WTC11 (cell line): Measurements from ENCODE around the gene NCBP3.
"Not testable (repeated sequence)": the region's sequence is repeated elsewhere in the genome, so short reads cannot be mapped to it uniquely, and the experiment has no call there.

Experiments used
- CTCF ChIP-seq: fragments of 200-600 bp; IDR thresholded peaks from 2 replicates; pipeline ENCODE4 v1.8.0; 2022; ENCODE audit warnings: antibody characterized with exemption
- ERG ChIP-seq: fragments of 250-450 bp; sonication (Bioruptor Pico); IDR thresholded peaks from 2 replicates; pipeline ENCODE4 v1.8.0; 2021; ENCODE audit warnings: mild to moderate bottlenecking
- FOXJ3 ChIP-seq: sonication (generic); formaldehyde crosslinking; IDR thresholded peaks from 2 replicates; pipeline ENCODE4 v1.9.0; 2021; ENCODE audit warnings: missing genetic modification reagents, mild to moderate bottlenecking, borderline replicate concordance
- KAT7 ChIP-seq: sonication (generic); formaldehyde crosslinking; IDR thresholded peaks from 2 replicates; pipeline ENCODE4 v1.8.1; 2023; ENCODE audit warnings: missing genetic modification reagents, mild to moderate bottlenecking, borderline replicate concordance
- MXD4 ChIP-seq: fragments of 250-450 bp; sonication (Bioruptor Pico); IDR thresholded peaks from 2 replicates; pipeline ENCODE4 v1.8.0; 2021; ENCODE audit warnings: mild to moderate bottlenecking, moderate library complexity, borderline replicate concordance
- NFYB ChIP-seq: sonication (generic); formaldehyde crosslinking; conservative IDR thresholded peaks from 2 replicates; pipeline ENCODE4 v1.8.0; 2022; ENCODE audit warnings: low read depth, missing genetic modification reagents
- TEAD1 ChIP-seq: sonication (generic); formaldehyde crosslinking; IDR thresholded peaks from 2 replicates; pipeline ENCODE4 v1.8.0; 2022; ENCODE audit warnings: mild to moderate bottlenecking, missing genetic modification reagents
- ZNF232 ChIP-seq: sonication (generic); formaldehyde crosslinking; IDR thresholded peaks from 2 replicates; pipeline ENCODE4 v1.8.0; 2022; ENCODE audit warnings: mild to moderate bottlenecking, missing genetic modification reagents
- TF ChIP-seq, protein P1 (sequence below): sonication (generic); formaldehyde crosslinking; IDR thresholded peaks from 2 replicates; pipeline ENCODE4 v1.8.1; 2022; ENCODE audit warnings: low read depth, mild to moderate bottlenecking, moderate library complexity, missing genetic modification reagents, borderline replicate concordance
- TF ChIP-seq, protein P2 (sequence below): sonication (generic); formaldehyde crosslinking; IDR thresholded peaks from 2 replicates; pipeline ENCODE4 v1.8.0; 2022; ENCODE audit warnings: mild to moderate bottlenecking, missing genetic modification reagents
- TF ChIP-seq, protein P3 (sequence below): fragments of 250-450 bp; sonication (Bioruptor Pico); IDR thresholded peaks from 2 replicates; pipeline ENCODE4 v1.9.0; 2021; ENCODE audit warnings: mild to moderate bottlenecking, borderline replicate concordance
- TF ChIP-seq, protein P4 (sequence below): sonication (generic); formaldehyde crosslinking; conservative IDR thresholded peaks from 2 replicates; pipeline ENCODE4 v1.8.1; 2023; ENCODE audit warnings: mild to moderate bottlenecking, low read depth, missing genetic modification reagents, moderate library complexity

DNA sequence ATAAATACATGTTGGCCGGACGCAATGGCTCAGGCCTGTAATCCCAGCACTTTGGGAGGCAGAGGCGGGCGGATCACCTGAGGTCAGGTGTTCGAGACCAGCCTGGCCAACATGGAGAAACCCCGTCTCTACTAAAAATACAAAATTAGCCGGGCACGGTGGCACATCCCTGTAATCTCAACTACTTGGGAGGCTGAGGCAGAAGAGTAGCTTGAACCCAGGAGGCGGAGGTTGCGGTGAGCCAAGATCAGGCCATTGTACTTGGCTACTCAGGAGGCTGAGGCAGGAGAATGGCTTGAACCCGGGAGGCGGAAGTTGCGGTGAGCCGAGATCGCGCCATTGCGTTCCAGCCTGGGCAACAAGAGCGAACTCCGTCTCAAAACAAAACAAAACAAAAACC lies 1.5 kb downstream of the NCBP3 start:
- not testable (repeated sequence) for TF ChIP-seq CTCF; FOXJ3 (CRISPR knock-in tag); MXD4 (CRISPR knock-in tag); TEAD1 (CRISPR knock-in tag); ERG (CRISPR knock-in tag); KAT7; NFYB (CRISPR knock-in tag); ZNF232 (CRISPR knock-in tag)
- TF ChIP-seq, protein P1, sequence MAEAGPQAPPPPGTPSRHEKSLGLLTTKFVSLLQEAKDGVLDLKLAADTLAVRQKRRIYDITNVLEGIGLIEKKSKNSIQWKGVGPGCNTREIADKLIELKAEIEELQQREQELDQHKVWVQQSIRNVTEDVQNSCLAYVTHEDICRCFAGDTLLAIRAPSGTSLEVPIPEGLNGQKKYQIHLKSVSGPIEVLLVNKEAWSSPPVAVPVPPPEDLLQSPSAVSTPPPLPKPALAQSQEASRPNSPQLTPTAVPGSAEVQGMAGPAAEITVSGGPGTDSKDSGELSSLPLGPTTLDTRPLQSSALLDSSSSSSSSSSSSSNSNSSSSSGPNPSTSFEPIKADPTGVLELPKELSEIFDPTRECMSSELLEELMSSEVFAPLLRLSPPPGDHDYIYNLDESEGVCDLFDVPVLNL, result not testable (repeated sequence)
- TF ChIP-seq, protein P2, sequence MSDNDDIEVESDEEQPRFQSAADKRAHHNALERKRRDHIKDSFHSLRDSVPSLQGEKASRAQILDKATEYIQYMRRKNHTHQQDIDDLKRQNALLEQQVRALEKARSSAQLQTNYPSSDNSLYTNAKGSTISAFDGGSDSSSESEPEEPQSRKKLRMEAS, result not testable (repeated sequence)
- TF ChIP-seq, protein P3, sequence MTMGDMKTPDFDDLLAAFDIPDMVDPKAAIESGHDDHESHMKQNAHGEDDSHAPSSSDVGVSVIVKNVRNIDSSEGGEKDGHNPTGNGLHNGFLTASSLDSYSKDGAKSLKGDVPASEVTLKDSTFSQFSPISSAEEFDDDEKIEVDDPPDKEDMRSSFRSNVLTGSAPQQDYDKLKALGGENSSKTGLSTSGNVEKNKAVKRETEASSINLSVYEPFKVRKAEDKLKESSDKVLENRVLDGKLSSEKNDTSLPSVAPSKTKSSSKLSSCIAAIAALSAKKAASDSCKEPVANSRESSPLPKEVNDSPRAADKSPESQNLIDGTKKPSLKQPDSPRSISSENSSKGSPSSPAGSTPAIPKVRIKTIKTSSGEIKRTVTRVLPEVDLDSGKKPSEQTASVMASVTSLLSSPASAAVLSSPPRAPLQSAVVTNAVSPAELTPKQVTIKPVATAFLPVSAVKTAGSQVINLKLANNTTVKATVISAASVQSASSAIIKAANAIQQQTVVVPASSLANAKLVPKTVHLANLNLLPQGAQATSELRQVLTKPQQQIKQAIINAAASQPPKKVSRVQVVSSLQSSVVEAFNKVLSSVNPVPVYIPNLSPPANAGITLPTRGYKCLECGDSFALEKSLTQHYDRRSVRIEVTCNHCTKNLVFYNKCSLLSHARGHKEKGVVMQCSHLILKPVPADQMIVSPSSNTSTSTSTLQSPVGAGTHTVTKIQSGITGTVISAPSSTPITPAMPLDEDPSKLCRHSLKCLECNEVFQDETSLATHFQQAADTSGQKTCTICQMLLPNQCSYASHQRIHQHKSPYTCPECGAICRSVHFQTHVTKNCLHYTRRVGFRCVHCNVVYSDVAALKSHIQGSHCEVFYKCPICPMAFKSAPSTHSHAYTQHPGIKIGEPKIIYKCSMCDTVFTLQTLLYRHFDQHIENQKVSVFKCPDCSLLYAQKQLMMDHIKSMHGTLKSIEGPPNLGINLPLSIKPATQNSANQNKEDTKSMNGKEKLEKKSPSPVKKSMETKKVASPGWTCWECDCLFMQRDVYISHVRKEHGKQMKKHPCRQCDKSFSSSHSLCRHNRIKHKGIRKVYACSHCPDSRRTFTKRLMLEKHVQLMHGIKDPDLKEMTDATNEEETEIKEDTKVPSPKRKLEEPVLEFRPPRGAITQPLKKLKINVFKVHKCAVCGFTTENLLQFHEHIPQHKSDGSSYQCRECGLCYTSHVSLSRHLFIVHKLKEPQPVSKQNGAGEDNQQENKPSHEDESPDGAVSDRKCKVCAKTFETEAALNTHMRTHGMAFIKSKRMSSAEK (CRISPR knock-in tag), result not testable (repeated sequence)
- TF ChIP-seq, protein P4, sequence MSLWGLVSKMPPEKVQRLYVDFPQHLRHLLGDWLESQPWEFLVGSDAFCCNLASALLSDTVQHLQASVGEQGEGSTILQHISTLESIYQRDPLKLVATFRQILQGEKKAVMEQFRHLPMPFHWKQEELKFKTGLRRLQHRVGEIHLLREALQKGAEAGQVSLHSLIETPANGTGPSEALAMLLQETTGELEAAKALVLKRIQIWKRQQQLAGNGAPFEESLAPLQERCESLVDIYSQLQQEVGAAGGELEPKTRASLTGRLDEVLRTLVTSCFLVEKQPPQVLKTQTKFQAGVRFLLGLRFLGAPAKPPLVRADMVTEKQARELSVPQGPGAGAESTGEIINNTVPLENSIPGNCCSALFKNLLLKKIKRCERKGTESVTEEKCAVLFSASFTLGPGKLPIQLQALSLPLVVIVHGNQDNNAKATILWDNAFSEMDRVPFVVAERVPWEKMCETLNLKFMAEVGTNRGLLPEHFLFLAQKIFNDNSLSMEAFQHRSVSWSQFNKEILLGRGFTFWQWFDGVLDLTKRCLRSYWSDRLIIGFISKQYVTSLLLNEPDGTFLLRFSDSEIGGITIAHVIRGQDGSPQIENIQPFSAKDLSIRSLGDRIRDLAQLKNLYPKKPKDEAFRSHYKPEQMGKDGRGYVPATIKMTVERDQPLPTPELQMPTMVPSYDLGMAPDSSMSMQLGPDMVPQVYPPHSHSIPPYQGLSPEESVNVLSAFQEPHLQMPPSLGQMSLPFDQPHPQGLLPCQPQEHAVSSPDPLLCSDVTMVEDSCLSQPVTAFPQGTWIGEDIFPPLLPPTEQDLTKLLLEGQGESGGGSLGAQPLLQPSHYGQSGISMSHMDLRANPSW (CRISPR knock-in tag), result not testable (repeated sequence)
